ENCODE results near the gene APBB2. TPM values are rescaled to one million over a fixed set of nuclear protein-coding genes. Genes with fewer than 3 reads are reported as not detected.

Gene APBB2
- total and polyA plus RNA-seq, 8 donors: 42.5 to 94.8 (median 53.8) TPM

DNA sequence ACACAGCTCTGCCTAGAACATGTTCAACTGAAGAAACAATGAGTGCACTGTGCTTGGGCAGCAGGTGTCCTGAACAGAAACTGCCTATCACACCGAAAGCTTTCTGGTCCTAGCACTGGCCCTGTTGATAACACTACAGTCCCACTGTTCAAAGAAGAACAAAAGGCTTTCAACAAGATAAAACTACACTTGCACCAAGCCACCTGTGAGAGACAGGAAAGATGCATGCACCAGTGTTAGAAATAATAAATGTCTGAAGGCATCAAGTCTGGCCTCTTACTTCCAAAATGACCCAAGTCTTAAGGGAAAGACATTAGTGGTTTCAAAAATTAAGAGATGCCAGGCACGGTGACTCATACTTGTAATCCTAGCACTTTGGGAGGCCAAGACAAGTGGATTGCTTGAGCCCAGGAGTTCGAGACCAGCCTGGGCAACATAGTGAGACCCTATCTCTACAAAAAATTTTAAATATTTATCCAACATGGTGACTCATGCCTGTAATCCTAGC lies 68.7 kb downstream of the APBB2 start:
- Histone ChIP-seq H3K4me1 (peaks cover 14 to 40% of the 10 kb centered on the region in 2 donors), H3K9me3 (no peaks in the 10 kb centered on the region), H3K4me3 (no peak overlapping the region), H3K27ac (peak overlapping the region in 1 of 2 donors; percentile 85), H3K27me3 (no peaks in the 10 kb centered on the region), H3K36me3 (no peaks in the 10 kb centered on the region)
- ATAC-seq (no peak), DNase-seq (no peak)
- intact Hi-C loops (cut with DNase I): no loop called here
- TF ChIP-seq, protein P1, sequence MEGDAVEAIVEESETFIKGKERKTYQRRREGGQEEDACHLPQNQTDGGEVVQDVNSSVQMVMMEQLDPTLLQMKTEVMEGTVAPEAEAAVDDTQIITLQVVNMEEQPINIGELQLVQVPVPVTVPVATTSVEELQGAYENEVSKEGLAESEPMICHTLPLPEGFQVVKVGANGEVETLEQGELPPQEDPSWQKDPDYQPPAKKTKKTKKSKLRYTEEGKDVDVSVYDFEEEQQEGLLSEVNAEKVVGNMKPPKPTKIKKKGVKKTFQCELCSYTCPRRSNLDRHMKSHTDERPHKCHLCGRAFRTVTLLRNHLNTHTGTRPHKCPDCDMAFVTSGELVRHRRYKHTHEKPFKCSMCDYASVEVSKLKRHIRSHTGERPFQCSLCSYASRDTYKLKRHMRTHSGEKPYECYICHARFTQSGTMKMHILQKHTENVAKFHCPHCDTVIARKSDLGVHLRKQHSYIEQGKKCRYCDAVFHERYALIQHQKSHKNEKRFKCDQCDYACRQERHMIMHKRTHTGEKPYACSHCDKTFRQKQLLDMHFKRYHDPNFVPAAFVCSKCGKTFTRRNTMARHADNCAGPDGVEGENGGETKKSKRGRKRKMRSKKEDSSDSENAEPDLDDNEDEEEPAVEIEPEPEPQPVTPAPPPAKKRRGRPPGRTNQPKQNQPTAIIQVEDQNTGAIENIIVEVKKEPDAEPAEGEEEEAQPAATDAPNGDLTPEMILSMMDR (IDR thresholded peaks at IDR 0.05): no peak

DNA sequence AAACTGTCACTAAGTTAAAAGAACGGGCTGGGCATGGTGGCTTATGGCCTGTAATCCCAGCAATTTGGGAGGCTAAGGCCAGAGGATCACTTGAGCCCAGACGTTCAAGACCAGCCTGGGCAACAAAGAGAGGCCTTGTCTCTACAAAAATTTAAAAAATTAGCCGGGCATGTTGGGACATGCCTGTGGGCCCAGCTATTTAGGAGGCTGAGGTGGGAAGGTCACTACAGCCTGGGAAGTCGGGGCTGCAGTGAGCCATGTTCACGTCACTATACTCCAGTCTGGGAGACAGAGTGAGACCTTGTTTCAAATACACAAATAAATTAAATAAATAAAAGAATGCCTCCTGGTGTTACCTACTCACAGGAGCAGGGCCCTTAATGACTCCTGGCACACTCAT lies 69.5 kb downstream of the APBB2 start:
- H3K4me1 ChIP-seq: peaks cover 14 to 40% of the 10 kb centered on the region in 2 donors
- DNase-seq: no peak
- no peaks in the 10 kb centered on the region for H3K9me3 ChIP-seq
- no peak overlapping the region for H3K4me3 ChIP-seq
- H3K36me3 ChIP-seq: no peaks in the 10 kb centered on the region
- ATAC-seq: no peak
- peak overlapping the region; percentile 64 to 85 for H3K27ac ChIP-seq
- TF ChIP-seq, protein P1 (IDR thresholded peaks at IDR 0.05): no peak
- intact Hi-C loops (cut with DNase I): no loop called here
- H3K27me3 ChIP-seq: no peaks in the 10 kb centered on the region

DNA sequence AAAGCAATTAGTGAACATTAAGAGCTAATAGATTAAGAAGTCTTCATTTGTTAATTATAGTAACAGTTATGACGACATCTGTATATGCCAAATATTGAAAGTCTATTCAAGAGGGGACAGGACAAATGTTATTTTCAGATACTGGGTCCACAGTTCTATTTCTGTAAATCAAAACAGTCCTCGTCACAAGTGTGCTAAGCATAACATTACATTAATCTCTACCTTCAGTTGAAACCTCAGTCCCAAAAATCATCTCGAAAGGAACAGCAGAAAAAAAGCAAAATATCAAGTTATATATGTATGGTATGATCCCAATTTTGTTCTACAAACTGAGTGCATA lies 70.3 kb downstream of the APBB2 start:
- intact Hi-C loops (cut with DNase I): no loop called here
- TF ChIP-seq, protein P1 (IDR thresholded peaks at IDR 0.05): no peak
- DNase-seq (no peak), ATAC-seq (no peak)
- no peaks in the 10 kb centered on the region for H3K9me3 ChIP-seq
- H3K4me3 ChIP-seq: no peak overlapping the region
- H3K27ac ChIP-seq: peak overlapping the region; percentile 64 to 85
- H3K36me3 ChIP-seq: no peaks in the 10 kb centered on the region
- no peaks in the 10 kb centered on the region for H3K27me3 ChIP-seq
- peaks cover 14 to 40% of the 10 kb centered on the region in 2 donors for H3K4me1 ChIP-seq

DNA sequence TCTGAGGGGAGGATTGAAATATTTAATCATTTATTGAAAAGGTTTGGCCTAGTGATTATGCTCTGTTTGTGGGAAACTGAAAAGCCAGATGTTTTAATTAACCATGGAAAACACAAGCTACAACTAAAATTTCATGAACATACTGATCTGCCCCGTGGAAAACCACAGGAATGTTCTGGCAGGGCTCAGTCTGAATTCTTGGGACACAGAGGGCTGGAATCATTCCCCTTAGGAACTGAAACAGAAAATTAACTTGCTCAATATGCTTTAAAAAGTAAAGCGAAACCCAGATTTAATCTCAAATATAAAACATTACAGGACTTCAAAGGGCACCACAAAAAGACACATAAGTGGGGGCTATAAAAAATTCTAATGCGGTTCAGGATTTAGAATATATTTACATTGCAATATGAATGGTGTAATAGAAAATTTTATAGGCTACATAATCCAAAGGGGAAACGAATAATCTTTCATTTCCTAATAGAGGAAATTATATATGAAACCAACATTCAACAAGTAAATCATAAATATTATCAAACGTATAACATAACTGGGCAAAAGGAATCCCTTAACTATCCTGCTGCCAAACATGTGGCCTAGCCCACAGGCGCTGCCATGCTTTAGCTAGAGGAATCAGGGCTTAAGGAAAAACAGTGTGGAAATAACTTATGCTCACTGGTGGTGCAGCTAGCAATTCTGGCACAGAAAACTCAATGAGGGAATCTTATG lies 70.9 kb downstream of the APBB2 start:
- intact Hi-C loops (cut with DNase I): no loop called here
- Histone ChIP-seq H3K27me3 (no peaks in the 10 kb centered on the region), H3K36me3 (no peaks in the 10 kb centered on the region), H3K27ac (peak overlapping the region; percentile 64 to 85), H3K9me3 (no peaks in the 10 kb centered on the region), H3K4me3 (no peak overlapping the region), H3K4me1 (peaks cover 14 to 40% of the 10 kb centered on the region in 2 donors)
- ATAC-seq (peak; percentile 76), DNase-seq (peak in 3 of 4 donors; percentile 56 to 81 (median 72))
- TF ChIP-seq, protein P1 (IDR thresholded peaks at IDR 0.05): no peak

DNA sequence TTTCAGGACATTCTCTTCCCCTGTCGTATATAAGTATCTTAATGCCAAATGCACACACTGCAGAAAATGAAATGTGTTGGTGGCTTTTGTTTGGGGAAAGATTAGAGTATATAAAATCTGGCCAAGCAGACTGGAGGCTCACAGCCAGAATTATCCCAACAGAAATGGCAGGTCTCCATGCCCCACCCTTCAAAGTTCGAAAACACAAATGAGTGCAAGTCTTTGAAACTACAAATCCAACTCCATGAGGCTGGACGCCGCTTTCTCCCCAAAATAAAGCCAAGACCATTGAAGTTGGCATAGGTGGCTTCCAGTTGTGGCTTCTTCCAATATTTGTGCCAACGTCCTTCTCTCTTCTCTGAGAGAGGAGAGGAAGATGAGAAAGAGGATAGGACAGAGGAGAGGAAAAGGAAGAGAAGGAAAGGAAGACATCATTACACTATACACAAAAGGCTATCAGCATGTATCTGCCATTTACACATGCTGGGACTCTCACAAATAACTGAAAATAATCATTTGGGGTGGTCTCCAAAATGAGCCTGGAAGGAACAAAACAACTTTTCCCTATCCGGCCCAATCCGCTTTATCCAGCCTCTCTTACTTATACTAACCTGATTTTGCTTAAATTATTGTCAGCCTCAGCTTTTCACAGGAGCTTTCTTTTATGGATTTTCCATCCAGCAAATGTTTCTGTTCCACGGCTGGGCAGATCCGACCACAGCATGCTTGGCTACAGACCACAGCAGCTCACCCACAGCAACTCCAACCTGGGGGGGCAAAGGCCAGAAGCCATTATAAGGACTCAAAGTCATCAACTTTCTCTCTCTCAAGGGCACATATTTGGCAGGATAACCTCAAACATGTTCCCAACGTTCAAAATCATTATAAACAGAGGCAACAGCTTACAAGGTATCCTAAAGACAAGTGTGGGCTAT lies 71.7 kb downstream of the APBB2 start:
- TF ChIP-seq, protein P1 (IDR thresholded peaks at IDR 0.05): no peak
- Histone ChIP-seq H3K4me3 (no peak overlapping the region), H3K36me3 (no peaks in the 10 kb centered on the region), H3K27ac (peak overlapping the region; percentile 64 to 85), H3K27me3 (no peaks in the 10 kb centered on the region), H3K4me1 (peaks cover 14 to 40% of the 10 kb centered on the region in 2 donors), H3K9me3 (no peaks in the 10 kb centered on the region)
- ATAC-seq (peak; percentile 28), DNase-seq (peak in 1 of 4 donors; percentile 39)
- intact Hi-C loops (cut with DNase I): no loop called here
